ENCODE data around the gene KRT8.

The KRT8 gene

DNA sequence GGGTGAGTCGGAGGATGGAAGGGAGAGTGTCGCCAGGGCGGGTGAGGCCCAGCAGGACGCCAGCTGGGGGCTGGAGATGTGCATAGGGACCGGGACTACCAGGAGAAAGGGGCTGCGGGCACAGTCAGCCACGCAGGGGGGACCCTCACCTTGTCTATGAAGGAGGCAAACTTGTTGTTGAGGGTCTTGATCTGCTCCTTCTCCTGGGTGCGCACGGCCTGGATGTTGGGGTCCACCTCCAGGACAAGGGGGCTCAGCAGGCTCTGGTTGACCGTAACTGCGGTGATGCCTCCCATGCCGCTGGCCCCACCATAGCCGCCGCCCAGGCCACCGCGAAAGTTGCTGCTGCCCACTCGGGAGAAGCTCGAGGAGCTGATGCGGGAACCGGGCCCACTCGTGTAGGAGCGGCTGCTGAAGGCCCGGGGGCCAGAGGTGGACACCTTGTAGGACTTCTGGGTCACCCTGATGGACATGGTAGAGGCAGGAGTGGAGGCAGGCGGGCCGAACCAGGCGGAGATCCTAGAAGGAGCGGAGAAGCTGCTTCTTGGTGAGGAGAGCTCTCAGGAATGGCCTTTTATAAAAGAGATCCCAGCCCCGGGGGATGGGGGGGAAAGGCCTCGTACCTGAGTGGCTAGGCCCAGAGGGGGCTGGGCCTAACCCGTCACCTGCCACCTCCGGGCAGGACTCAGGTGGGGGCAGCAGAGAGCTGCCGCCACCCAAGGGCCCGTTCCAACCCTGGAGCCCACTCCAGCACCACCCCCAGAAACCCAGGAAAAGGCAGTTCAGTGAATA lies at the start of gene KRT8:
KRT8 (minus strand) TSS at position 568 of the 792 bp plus-strand sequence; CDS start at position 473, 95 bp downstream.
- DNase-seq: peak; percentile 55

DNA sequence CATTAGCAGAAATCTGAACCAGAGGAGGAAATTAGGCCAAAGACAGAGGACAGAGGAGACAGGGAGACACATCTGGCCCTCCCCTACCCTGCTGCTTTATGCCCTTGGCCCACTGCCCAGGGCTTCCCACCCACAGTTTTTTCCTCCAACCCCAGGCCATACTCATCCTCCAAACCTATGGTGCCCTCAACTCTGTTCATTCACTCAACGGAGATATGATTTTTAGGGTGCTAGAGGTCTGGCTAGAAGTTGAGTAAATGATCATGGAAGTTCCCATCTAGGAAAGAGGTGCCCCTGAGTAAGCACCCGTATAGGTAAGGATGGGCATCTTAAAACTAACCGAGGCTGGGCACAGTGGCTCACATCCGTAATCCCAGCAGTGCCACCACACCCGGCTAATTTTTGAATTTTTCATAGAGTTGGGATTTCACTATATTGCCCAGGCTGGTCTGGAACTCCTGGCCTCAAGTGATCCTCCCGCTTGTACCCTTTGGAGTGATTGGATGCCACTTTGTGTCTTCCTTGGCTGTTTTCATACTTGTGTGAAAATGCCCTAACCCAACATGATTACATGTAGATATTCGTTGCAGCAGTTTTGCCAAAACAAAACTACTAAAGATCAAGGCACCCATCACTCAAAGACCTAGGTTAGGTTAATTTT lies 48.4 kb upstream of the KRT8 start:
- no peak for DNase-seq

DNA sequence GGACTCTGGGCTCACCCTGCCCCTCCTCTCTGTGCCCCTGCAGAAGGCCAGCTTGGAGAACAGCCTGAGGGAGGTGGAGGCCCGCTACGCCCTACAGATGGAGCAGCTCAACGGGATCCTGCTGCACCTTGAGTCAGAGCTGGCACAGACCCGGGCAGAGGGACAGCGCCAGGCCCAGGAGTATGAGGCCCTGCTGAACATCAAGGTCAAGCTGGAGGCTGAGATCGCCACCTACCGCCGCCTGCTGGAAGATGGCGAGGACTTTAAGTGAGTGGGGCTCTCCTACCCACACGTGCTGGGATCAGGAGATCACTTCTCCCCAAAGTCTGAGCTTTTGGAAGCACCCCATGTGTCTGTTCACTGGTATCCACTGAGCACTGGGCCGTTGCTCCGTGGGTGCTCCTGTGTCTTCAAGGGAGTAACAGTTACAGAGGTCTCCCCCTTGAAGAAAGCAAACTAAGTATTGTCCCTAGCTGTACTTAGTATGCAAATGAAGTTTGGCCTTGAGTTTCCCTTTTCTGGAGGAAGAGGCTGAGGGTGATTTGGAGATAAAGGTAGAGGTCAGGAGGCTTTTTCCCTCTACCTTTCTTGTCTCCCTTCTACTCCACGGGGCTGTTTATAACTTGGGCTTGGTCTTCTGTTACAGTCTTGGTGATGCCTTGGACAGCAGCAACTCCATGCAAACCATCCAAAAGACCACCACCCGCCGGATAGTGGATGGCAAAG lies 47.4 kb upstream of the KRT8 start:
- DNase-seq: no peak

DNA sequence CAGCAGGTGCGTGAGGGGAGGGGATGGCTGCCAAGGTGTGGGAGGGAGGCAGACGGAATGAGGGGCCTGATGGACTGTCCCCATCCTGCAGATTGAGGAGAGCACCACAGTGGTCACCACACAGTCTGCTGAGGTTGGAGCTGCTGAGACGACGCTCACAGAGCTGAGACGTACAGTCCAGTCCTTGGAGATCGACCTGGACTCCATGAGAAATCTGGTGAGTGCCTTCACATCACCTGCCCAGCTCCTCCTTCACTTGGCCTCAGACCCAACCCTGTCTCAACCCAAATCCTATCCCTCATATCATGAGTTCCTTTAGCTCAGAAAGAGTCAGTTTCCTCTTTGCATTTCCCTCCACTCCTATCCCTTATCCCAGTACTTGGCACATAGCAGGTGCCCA lies 46.8 kb upstream of the KRT8 start:
- DNase-seq: no peak

DNA sequence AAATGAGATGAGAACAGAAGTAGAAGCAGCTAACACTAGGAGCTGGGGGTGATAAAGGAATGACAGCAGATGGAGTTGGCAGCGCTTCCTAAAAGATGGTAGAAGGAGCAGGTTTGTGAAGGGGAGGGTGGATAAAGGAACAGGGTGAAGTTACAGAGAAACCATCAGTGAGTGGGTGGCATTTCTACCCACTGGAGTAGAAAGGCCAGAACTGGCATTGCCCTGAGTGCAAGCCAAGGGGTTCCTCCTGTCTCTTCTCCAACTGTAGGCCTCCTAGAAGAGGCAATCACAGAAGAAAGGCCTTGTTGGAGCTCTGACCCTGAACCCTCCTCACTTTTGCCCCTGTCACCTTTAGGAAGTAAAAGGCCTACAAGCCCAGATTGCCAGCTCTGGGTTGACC lies 46.2 kb upstream of the KRT8 start:
- DNase-seq: no peak

DNA sequence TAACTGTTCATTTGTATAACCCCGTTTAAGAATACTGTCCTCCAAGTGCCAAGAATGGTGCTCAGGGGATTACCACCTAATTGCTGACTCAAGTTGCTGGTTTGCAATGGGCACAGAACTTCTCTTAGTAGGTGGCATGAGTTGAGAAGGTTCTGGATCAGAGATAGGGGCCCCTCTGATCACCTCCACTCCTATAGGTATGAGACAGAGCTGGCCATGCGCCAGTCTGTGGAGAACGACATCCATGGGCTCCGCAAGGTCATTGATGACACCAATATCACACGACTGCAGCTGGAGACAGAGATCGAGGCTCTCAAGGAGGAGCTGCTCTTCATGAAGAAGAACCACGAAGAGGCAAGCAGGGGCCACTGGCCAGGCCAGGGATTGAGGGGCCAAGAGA lies 45.7 kb upstream of the KRT8 start:
- DNase-seq: no peak

DNA sequence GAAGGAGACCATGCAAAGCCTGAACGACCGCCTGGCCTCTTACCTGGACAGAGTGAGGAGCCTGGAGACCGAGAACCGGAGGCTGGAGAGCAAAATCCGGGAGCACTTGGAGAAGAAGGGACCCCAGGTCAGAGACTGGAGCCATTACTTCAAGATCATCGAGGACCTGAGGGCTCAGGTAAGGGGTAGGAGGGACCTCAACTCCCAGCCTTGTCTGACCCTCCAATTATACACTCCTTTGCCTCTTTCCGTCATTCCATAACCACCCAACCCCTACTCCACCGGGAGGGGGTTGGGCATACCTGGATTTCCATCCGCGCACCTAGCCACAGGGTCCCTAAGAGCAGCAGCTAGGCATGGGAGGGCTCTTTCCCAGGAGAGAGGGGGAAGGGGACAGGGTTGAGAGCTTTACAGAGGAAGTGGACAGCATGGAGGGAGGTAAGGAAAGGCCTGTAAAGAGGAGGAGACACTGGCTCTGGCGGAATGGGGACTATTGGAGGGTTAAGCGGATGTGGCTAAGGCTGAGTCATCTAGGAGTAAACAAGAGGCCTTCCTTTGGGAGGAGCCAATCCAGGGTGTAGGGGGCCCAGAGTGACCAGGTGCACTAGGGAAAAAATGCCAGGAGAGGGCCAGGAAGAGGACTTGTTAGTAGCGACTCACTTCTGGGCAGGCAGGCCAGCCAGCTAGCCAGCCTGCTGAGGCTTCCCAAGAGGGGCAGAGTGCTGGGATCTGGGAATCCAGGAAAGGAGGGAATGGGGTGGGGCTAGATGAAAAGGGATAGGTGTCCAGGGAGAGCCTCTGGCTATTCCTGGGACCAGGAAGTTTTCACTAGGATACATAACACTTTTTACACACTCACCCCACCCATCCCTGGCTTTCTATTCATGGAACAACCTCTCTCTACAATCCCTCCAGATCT lies 44.8 kb upstream of the KRT8 start:
- DNase-seq: no peak

DNA sequence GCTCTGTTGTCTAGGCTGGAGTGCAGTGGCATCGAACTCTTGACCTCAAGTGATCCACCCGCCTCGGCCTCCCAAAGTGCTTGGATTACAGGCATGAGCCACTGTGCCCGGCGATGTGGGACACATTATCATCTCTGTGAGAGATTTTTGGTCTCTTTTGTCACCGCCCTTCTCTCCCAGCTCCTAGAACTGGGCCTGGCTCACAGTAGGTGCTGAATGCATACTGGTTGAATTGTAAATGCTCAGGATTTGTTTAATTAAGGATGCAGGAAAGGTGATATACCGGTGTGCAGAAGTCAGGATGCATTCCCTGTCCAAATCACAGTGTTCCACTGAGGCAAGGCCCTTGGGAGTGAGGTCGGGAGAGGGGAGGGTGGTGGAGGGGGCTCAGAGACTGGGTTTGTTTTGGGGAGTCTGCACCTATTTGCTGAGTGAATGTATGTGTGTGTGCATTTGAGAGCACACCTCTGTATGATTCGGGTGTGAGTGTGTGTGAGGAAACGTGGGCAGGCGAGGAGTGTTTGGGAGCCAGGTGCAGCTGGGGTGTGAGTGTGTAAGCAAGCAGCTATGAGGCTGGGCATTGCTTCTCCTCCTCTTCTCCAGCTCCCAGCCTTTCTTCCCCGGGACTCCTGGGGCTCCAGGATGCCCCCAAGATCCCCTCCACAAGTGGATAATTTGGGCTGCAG lies 43.0 kb upstream of the KRT8 start:
- no peak for DNase-seq

DNA sequence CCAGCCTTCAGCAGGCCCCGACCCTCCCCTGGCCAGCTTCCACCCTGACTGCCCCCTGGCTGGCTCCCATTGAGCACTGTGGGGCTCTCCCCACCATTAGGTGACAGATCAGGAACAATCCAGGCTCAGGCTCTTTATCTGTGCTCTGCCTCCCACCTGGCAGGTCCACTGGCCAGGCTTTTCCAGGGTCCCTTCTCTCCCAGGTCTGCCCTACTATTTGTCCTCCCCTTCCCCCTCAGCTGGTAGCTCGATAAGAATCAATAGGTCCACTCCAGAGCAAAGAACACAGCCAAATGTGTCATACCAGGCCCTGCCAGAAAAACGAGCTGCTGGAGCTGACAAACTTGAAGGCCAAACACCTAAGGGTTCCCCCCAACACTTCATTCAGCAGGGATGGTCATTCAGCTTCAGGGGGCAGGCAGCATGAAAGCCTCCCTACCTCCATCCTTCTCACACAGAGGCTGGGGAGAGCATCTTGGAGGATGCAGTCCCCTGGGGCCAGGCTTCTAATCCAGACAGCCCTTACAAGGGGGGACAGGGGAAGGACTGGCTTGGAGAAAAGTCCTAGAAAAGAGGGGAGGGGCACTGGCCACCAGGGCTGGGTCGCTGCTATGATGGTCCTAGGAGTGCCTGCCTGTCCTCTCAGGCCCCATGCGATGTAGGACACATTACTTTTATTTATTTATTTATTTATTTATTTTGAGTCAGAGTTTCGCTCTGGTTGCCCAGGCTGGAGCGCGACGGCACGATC lies 42.1 kb upstream of the KRT8 start:
- no peak for DNase-seq

DNA sequence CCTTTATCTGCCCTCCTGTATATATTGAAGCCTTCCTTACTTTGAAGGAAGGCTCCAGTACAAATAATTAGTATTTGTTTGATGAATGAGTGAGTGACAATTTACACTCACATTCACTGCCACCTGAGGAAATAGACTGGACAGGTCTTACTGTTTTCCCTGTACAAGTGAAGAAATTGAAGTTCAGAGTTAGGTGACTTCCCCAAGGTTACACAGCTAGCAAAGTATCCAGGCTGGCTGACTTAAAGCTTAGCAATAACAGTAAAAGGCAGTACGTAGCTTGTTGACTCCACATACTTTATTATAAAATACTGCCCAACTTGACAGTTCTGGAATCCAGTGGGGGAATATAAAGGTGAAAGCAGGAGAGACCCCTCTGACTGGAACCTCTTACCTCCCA lies 41.5 kb upstream of the KRT8 start:
- DNase-seq: no peak

DNA sequence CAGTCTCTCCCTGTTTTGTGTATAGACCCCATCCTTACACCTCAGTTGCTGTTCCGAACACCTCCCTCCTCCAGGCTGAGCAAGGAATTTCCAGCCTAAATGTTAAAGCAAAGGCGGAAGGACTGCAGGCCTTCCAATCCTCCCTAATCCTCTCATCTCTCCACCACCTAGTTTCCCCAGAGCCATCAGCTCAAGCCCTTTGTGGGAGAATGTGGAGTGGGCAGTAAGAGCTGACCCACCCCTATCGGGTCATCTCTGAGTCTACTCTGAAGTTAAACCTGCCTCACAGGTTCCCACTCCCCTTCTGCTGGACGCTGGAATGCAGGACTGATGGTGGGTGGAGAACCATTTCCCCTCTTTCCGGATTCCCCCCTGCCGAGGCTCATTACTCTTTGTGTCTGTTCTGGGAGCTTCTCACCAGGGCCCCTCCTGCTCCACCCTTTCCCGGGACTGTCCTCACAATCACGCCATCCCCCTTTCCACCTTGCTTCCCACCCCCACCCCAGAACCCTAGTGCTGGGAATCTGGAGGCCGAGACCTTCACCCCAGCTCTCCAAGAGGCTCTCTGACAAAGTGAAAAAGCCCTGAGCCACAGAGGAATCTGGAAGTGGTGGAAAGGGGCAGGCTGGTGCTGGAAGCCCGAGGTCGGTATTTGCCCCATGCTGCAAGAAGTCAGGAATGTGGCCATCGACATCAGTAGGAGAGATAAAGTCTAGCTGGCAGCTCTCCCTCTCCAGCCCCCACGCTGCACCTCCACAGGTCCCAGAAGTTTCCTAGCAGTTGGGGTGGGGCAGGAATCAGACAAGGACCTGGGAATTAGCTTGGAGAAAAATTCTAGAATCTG lies 40.7 kb upstream of the KRT8 start:
- no peak for DNase-seq

DNA sequence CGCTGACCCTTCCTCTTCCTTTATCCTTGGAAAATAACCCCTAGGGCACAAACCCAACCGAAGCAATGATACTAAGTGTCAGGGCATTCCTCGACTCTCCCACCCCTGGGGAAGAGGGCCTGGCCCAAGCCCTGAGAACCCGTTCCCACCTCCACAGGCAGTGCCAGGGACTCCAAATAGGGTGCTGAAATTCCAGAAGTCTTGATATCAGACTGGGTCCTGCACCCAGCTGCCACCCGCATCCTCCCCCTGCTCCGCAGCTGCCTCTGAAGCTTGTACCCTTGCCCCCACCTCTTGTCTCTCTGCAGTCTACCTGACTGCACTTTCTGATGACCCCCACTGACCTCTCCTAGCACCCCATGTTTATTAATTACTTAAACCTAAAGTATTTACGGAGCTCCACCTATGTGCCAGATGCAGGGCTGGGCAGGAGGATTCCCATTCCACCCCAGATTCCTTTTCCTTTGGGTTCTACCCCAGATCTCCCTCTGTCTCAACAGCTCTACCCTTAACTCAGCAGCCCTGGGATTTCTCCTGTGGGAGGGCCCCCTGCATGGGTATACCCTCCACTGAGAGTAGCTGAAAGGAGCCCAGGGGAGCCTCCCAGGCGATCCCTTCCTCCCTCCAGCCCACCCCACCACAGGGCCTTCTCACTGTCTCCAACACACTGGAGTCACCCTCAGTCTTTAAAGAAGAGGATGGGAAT lies 40.0 kb upstream of the KRT8 start:
- DNase-seq: no peak

DNA sequence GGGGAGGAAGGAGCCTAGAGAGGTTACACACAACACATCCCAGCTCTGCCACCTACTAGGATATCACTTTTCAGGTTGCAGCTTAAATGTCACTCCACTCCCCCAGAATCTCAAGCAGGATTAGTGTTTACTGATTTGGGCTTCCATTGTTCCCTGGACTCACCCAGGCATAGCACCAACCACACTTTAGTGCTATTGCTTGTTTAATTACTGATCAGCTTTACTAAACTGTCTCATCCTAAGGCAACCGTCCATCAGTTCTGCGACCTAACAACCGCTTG lies 38.0 kb upstream of the KRT8 start:
- DNase-seq: no peak

DNA sequence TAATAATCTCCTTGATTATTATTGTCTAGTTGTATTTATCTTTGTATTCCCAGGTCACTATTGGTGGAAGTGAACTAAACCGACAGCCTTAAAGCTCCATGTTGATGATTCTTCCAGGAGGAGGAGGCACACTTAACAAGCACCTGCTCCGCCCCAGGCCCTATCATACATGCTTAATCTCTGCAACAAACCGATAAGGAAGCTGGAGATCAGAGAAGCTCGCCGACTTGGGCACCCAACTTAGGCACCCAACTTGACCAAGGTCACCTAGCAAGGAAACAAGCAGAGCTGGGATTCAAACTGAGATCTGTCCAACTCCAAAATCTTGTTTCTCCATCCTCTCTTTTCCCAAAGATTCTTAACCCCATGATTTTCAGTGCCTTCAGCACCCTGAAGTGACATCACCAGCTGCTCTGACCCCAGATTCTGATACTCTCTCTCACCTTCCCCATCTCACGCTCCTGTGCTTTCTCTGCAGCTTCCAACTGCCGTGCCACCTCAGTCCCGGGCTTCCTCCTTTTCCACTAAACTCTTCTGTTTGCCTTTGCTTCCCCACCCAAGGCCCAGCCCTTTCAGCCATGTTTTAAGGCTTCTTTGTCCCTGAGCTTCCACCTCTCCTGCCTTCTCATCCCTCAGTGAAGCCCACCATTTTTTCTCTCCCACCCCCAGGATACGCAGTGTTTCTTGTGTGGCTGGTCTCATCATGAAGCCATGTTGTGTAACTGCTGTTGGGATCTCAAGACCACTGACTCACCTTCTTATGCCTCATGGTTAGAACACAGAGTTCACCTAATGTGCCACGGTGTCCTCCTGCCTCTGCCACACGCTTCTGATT lies 37.4 kb upstream of the KRT8 start:
- DNase-seq: no peak

DNA sequence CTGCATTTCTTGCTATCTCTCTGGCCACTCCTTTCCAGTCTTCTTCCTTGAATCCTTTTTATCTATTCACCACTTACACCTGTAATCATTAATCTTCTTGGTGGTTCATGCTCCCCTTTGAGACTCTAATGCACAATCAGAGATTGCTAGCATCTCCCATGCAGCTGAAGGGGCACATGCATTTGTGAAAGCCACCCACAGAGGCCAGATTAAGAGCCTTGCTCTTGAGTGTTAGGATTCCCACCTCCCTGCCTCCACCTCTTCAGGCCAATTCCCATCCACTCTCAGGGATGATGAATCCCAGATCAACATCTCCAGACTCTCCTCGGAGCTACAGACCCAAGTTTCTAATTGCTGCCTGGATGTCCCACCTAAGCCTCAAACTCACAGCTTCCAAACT lies 24.7 kb upstream of the KRT8 start:
- DNase-seq: no peak

DNA sequence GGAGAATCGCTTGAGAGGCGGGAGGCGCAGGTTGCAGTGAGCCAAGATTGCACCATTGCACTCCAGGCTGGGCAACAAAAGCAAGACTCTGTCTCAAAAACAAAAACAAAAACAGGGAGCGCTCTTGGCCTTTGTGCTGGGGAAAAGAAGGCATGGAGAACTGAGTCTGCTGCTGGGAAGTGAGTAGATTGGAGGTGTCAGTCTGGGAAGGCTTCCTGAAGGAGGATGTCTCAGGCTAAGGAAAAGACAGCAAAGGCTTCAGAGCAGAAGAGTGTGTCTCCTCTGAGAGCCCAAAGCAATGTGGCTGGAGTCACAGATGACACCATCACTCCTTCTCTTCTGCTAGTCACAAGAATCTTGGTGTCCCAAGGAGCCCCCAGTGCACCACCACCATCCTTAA lies 23.1 kb upstream of the KRT8 start:
- no peak for DNase-seq

DNA sequence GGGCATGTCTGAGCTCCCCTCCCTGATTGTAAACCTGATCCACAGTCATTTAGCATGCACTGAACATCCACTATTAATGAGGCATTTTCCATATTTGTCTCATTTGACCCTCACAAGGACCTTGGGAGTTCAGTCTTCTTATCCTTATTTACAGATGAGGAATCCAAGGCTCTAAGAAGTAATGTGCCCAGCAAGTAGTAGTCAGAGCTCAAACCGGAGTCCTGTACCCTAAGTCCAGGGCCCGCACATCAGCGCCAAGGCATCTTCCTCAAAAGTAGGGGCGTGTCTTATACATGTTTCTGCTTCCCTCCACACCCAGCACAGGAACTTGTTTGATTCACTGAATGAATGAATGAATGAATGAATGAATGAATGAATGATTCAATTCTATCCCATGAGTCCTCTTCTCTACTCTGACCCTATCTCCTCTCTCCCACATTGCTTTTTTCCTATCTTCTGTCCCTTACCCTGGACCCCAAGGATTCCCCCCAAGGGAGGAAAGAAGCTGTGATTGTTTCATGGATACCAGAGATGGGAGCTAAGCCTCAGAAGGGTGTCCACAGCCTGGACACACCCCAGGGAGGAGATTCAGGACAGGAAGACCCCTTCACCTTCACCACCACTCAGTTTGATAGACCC lies 21.8 kb upstream of the KRT8 start:
- no peak for DNase-seq

DNA sequence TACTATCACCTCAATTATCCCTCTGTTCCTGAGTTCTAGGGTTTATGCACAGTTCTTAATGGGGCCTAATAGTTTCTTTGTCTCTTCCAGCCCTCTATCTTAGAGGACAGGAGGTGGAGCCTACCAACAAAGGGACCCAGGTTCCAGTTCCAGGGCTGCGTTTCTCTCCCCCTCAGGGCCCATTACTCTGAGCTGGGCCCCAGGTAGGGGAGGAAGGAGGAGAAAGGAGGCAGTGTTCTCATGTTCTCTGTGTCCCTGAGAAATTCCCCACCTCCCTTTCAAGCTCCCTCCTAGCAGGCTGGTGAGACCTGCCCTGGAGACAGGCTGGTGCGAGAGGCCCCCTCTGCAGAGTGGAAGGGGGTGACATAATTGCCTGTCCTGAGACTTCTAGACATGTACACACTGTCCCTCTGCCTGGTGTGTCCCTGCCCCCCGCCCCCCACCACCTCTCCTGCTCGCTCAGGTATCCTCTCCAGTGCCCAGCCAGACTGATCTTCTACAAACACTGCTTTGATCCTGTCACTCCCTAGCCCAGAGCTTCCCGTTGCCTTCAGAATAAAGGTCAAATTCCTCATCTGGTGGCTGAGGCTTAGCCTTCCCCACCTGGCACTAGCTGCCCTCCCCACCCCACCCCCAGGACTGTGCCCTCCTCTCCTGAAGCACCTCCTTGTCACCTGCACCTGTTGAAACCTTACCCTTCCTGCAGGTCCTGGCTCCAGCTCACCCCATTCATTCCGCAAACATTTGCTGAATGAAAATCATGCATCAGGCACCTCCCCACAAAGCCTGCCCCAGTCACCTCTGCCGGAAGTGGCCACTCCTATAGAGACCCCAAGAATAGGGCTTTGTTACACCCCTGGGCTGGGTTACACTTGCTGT lies 21.1 kb upstream of the KRT8 start:
- DNase-seq: no peak

All from NCI-H1092 (cell line).